Mesothelial cell of epicardium (in vitro differentiated cells): ENCODE measurements around the gene ZNF12. TPM values are rescaled to one million over a fixed set of nuclear protein-coding genes. Genes with fewer than 3 reads are reported as not detected.
"Not testable (repeated sequence)": the region's sequence is repeated elsewhere in the genome, so short reads cannot be mapped to it uniquely, and the experiment has no call there.

Experiments
- DNase-seq, 2 experiments: peaks; one replicate each; pipeline ENCODE4 v3.0.0; 2021; ENCODE audit warnings: low spot score in 2 of 2; ENCODE audit not compliant: unreplicated experiment in 2 of 2
- H3K27ac Mint-ChIP-seq: 2 replicates; pipeline ENCODE4 v1.8.0; 2021; ENCODE audit warnings: mixed read lengths
- H3K27me3 Mint-ChIP-seq: 2 replicates; pipeline ENCODE4 v1.8.0; 2021; ENCODE audit warnings: low read depth, mixed read lengths
- H3K36me3 Mint-ChIP-seq: 2 replicates; pipeline ENCODE4 v1.8.0; 2021; ENCODE audit warnings: mixed read lengths
- H3K4me1 Mint-ChIP-seq: 2 replicates; pipeline ENCODE4 v1.8.0; 2021; ENCODE audit warnings: mixed read lengths
- H3K4me3 Mint-ChIP-seq: 2 replicates; pipeline ENCODE4 v1.8.0; 2021; ENCODE audit warnings: mild to moderate bottlenecking, moderate library complexity, mixed read lengths
- H3K9me3 Mint-ChIP-seq: 2 replicates; pipeline ENCODE4 v1.8.0; 2021; ENCODE audit warnings: mixed read lengths
- total RNA-seq: library from RNA; stranded (reverse); gene quantifications from 3 replicates; pipeline ENCODE4 v1.2.1, GENCODE V29; 2021
- TF ChIP-seq, protein P1 (sequence below): fragments of 200-600 bp; sonication (generic); IDR thresholded peaks from one replicate; pipeline ENCODE4 v1.5.0; 2021; ENCODE audit warnings: antibody characterized with exemption; ENCODE audit not compliant: unreplicated experiment

The ZNF12 gene
- total RNA-seq, 1 donor from 2014 or later: 32.2 TPM

DNA sequence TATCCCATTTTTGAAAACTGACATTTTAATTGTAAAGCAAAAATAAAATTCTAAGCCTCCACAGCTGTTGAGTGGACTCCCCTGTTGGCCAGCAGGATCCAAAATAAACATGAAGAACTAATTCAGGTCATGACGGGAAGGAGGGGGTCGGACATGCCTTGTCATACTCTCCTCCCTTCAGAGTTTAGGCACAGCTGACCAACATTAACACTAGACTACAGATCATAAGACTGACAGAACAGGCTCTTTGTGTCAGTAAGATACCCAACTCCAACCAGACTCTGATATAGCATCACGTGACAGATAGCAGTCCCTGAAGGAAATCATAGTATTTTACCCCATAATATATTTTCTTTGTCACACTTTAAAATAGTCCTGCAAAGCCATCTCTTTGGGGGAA is 20.9 kb upstream of the ZNF12 start:
- peaks cover 13% of the 10 kb centered on the region for H3K27me3 Mint-ChIP-seq
- TF ChIP-seq, protein P1, sequence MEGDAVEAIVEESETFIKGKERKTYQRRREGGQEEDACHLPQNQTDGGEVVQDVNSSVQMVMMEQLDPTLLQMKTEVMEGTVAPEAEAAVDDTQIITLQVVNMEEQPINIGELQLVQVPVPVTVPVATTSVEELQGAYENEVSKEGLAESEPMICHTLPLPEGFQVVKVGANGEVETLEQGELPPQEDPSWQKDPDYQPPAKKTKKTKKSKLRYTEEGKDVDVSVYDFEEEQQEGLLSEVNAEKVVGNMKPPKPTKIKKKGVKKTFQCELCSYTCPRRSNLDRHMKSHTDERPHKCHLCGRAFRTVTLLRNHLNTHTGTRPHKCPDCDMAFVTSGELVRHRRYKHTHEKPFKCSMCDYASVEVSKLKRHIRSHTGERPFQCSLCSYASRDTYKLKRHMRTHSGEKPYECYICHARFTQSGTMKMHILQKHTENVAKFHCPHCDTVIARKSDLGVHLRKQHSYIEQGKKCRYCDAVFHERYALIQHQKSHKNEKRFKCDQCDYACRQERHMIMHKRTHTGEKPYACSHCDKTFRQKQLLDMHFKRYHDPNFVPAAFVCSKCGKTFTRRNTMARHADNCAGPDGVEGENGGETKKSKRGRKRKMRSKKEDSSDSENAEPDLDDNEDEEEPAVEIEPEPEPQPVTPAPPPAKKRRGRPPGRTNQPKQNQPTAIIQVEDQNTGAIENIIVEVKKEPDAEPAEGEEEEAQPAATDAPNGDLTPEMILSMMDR: no peak
- no peak overlapping the region for H3K27ac Mint-ChIP-seq
- no peak for DNase-seq
- no peak overlapping the region for H3K4me3 Mint-ChIP-seq
- H3K4me1 Mint-ChIP-seq: peaks cover 16% of the 10 kb centered on the region
- H3K36me3 Mint-ChIP-seq: peaks cover 6% of the 10 kb centered on the region
- H3K9me3 Mint-ChIP-seq: peaks cover 3% of the 10 kb centered on the region

DNA sequence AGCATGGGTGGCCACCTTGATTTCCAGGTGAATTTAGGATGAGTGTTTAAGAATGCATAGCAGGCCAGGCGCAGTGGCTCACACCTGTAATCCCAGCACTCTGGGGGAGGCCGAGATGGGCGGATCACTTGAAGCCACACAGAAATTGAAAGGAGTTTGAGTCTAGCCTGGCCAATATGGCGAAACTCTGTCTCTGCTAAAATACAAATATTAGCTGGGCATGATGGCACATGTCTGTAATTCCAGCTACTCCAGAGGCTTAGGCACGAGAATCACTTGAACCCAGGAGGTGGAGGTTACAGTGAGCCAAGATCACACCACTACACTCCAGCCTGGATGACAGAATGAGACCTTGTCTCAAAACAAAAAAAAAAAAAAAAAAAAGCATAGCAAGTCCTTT is 19.6 kb upstream of the ZNF12 start:
- not testable (repeated sequence) for H3K36me3 Mint-ChIP-seq, H3K9me3 Mint-ChIP-seq, H3K4me3 Mint-ChIP-seq, DNase-seq, H3K27ac Mint-ChIP-seq
- peaks cover 16% of the 10 kb centered on the region for H3K4me1 Mint-ChIP-seq
- peaks cover 26% of the 10 kb centered on the region for H3K27me3 Mint-ChIP-seq

DNA sequence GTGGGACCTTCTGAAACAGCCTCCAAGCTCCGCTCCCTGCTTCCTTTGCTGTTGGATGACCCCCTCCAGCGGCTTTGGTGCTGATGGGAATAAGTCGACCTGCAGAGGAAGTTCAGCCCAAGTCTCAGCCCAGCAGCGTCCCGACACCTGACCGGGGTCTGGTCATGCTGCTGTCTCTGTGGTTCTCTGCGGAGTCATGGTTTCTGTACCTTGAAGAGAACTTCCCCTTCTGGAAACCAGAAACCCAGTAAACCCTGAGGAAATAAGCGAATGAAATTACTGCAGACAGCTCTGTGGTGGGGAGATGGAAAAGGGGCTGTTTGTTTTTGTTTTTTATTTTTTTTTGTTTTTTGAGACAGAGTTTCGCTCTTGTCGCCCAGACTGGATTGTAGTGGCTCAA is 18.3 kb upstream of the ZNF12 start:
- peaks cover 5% of the 10 kb centered on the region for H3K4me1 Mint-ChIP-seq
- peaks cover 2% of the 10 kb centered on the region for H3K36me3 Mint-ChIP-seq
- H3K27ac Mint-ChIP-seq: no peak overlapping the region
- H3K4me3 Mint-ChIP-seq: no peak overlapping the region
- no peak for DNase-seq
- TF ChIP-seq, protein P1: no peak
- peaks cover 3% of the 10 kb centered on the region for H3K9me3 Mint-ChIP-seq
- peaks cover 37% of the 10 kb centered on the region for H3K27me3 Mint-ChIP-seq

DNA sequence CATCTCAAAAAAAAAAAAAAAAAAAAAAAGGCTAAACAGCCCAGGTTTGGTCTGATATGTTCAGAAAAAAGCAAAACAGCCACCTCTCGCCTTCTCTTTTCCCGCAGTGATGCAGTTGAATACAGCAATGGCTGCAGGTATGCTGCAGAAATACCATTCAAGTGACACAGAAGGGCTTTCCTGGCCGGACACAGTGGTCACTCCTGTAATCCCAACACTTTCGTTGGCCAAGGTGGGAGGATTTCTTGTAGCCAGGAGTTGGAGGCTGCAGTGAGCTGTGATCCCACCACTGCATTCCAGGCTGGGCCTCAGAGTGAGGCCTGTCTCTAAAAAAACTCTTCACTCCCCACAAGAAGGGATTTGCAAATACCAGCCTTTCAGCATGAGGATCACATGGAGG is 17.6 kb upstream of the ZNF12 start:
- not testable (repeated sequence) for H3K4me3 Mint-ChIP-seq, H3K27ac Mint-ChIP-seq, DNase-seq, H3K4me1 Mint-ChIP-seq, H3K9me3 Mint-ChIP-seq, H3K36me3 Mint-ChIP-seq
- peaks cover 42% of the 10 kb centered on the region for H3K27me3 Mint-ChIP-seq

DNA sequence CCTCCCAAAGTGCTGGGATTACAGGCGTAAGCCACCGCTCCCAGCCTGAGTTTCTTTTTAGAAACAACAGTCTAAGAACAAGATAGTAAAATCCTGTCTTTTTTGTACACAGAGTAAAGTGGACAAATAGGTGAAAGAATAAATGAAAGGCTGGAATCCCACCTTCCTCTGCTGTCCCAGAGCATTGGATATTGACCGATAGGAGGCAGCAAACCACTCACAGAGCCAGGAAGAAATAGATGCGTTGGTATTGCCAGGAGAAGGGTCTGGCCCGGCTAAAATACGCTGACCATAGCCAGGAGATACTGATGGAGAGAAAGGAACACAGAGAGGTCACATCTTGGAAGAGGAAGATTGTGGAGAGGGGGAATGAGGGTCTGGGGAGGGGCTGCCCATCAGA is 11.4 kb upstream of the ZNF12 start:
- H3K4me1 Mint-ChIP-seq: no peaks in the 10 kb centered on the region
- no peak overlapping the region for H3K27ac Mint-ChIP-seq
- TF ChIP-seq, protein P1: no peak
- H3K36me3 Mint-ChIP-seq: no peaks in the 10 kb centered on the region
- H3K4me3 Mint-ChIP-seq: no peak overlapping the region
- no peak for DNase-seq
- no peaks in the 10 kb centered on the region for H3K9me3 Mint-ChIP-seq
- peaks cover 77% of the 10 kb centered on the region for H3K27me3 Mint-ChIP-seq

DNA sequence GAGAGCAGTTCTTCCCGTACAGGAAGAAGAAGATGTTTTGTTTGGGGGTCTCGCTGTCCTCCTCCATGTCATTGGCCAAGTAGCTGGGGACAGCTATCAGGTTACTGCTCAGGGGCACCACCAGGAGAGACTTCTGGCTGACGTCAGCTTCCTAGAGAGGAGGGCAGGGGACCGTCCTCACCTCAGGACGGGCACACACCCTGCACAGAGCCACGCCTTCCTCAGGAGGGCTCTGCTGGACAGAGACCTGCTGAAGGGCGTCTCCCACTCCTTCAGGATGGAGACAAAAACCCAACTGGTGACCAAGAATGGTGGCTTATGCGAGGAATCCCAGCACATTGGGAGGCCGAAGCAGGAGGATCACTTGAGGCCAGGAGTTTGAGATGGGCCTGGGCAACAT is 9.2 kb upstream of the ZNF12 start:
- H3K27me3 Mint-ChIP-seq: peaks cover 65% of the 10 kb centered on the region
- H3K27ac Mint-ChIP-seq, H3K4me1 Mint-ChIP-seq, DNase-seq, H3K36me3 Mint-ChIP-seq, H3K4me3 Mint-ChIP-seq, H3K9me3 Mint-ChIP-seq: not testable (repeated sequence)

DNA sequence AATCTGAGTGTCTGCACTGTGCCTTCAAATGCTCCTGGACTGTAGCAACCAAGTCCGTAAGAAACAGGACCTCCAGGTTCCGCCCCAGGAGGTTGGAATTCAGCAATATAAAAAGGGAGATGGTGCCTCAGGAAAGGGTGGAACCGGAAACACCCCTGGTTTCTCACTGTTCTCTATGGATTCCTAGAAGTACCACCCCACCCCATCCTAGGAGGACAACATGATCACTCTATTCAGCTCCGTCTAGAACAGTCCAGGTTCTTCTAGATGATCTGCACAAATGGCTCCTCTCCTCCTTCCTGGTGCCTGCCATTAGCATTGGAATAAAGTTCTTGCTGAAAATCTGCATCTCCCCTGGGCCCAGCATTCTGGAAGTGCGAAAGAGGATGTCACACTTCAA is 7.6 kb upstream of the ZNF12 start:
- Mint-ChIP-seq H3K4me1 (no peaks in the 10 kb centered on the region), H3K27ac (no peak overlapping the region), H3K36me3 (no peaks in the 10 kb centered on the region), H3K4me3 (no peak overlapping the region), H3K9me3 (no peaks in the 10 kb centered on the region), H3K27me3 (peaks cover 65% of the 10 kb centered on the region)
- DNase-seq: no peak
- TF ChIP-seq, protein P1: no peak
